SJCRH30 (cell line): ENCODE measurements around the gene LRRC55. TPM values are rescaled to one million over a fixed set of nuclear protein-coding genes. Genes with fewer than 3 reads are reported as not detected.
A peak's percentile ranks its signal among the peaks of the same experiment; 100 is the strongest.

Source experiments
- DNase-seq, 2 experiments: peaks; one replicate each; pipeline ENCODE4 v3.0.0-alpha.2; 2015 to 2020
- H3K27ac ChIP-seq: fragments of 250-450 bp; sonication (Bioruptor Pico); 2 replicates; pipeline ENCODE4 v1.5.1; 2020; ENCODE audit warnings: mild to moderate bottlenecking, moderate library complexity
- H3K27me3 ChIP-seq: fragments of 250-450 bp; sonication (Bioruptor Pico); 2 replicates; pipeline ENCODE4 v1.5.1; 2020; ENCODE audit warnings: mild to moderate bottlenecking, moderate library complexity
- H3K36me3 ChIP-seq: fragments of 250-450 bp; sonication (Bioruptor Pico); 2 replicates; pipeline ENCODE4 v1.5.1; 2020; ENCODE audit warnings: mild to moderate bottlenecking, moderate library complexity
- H3K4me1 ChIP-seq: fragments of 250-450 bp; sonication (Bioruptor Pico); 2 replicates; pipeline ENCODE4 v1.5.1; 2020; ENCODE audit warnings: mild to moderate bottlenecking, moderate library complexity
- H3K4me3 ChIP-seq: fragments of 250-450 bp; sonication (Bioruptor Pico); 2 replicates; pipeline ENCODE4 v1.5.1; 2020; ENCODE audit warnings: mild to moderate bottlenecking, moderate library complexity
- H3K9me3 ChIP-seq: fragments of 250-450 bp; sonication (Bioruptor Pico); replicated peaks from 2 replicates; pipeline ENCODE4 v1.5.1; 2020; ENCODE audit warnings: mild to moderate bottlenecking, moderate library complexity
- total RNA-seq: library from RNA; depleted of rRNA; stranded (reverse); fragments of >200 nt; shearing (Covaris generic); gene quantifications from 2 replicates; pipeline ENCODE4 v1.2.3, GENCODE V29; 2014; rRNA removed

The LRRC55 gene, protein sequence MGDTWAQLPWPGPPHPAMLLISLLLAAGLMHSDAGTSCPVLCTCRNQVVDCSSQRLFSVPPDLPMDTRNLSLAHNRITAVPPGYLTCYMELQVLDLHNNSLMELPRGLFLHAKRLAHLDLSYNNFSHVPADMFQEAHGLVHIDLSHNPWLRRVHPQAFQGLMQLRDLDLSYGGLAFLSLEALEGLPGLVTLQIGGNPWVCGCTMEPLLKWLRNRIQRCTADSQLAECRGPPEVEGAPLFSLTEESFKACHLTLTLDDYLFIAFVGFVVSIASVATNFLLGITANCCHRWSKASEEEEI
- total RNA-seq, result not detected in 2 replicates

DNA sequence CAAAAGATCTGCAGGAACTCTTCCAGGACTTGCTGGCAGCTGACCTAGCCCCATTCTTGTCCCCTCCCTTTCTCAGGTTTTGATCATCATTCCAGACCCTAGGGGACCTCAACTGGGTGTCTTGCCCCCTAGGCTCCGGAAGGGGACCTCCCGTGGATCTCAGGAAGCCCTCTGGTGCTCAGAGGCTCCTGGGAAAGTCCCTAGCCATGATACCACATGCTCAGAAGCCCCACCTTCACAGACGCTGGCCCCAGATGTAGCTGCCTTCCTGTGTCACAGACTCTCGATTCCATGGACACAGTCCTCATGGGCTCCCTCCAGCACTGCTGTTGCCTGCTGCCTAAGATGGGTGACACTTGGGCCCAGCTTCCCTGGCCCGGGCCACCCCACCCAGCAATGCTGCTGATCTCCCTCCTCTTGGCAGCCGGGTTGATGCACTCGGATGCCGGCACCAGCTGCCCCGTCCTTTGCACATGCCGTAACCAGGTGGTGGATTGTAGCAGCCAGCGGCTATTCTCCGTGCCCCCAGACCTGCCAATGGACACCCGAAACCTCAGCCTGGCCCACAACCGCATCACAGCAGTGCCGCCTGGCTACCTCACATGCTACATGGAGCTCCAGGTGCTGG, at the start of gene LRRC55:
LRRC55 (plus strand) TSS at position 276 of the 628 bp plus-strand sequence; CDS start at position 346, 70 bp downstream.
- H3K9me3 ChIP-seq, result no peaks in the 10 kb centered on the region
- no peak within 1 kb of the TSS for H3K4me3 ChIP-seq
- H3K27me3 ChIP-seq, result peaks cover 5% of the 10 kb centered on the region; the same call in 1 of the 2 replicates
- H3K36me3 ChIP-seq, result no peaks in the 10 kb centered on the region
- no peak within 1 kb of the TSS for H3K27ac ChIP-seq
- DNase-seq, result no peak
- H3K4me1 ChIP-seq, result no peaks in the 10 kb centered on the region

DNA sequence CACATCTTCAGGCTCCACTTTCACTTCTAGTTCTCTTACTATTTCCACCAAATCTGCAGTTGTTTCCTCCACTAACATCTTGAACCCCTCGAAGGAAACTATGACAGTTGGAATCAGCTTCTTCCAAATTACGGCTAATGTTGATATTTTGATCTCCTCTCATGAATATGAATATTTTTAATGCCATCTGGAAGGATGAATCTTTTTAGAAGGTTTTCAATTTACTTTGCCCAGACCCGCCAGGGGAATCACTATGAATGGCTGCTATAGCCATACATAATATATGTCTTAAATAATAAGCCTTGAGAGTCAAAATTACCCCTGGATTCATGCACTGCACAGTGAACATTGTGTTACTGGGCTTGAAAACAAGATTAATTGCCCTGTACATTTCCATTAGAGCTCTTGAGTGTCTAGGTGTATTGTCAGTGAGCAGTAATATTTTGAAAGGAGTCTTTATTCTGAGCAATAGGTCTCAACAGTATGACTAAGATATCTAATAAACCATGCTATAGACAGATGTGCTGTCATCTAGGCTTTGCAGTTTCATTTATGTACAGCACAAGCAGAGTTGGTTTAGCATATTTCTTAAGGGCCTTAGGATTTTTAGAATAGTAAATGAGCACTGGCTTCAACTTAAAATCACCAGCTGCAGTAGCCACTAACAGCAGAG, 48.3 kb upstream of the LRRC55 start:
- Histone ChIP-seq H3K27ac (no peak overlapping the region), H3K36me3 (no peaks in the 10 kb centered on the region), H3K27me3 (0 out of 2 replicates have a peak, but pooled peaks cover 2% of the 10 kb centered on the region), H3K9me3 (no peaks in the 10 kb centered on the region), H3K4me3 (no peak overlapping the region), H3K4me1 (no peaks in the 10 kb centered on the region)
- DNase-seq, result no peak

DNA sequence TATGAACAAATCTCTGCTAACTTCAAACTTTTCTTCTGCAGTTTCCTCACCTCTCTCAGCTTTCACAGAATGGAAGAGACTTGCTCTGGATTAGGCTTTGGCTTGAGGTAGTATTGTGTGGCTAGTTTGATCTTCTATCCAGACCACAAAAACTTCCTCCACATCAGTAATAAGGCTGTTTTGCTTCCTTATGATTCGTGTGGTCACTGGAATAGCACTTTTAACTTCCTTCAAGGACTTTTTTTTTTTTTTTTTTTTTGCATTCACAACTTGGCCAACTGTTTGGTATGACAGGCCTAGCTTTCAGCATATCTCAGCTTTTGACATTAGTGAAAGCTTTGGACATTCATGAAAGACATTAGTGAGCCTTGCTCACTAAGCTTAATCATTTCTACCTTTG, 47.5 kb upstream of the LRRC55 start:
- no peaks in the 10 kb centered on the region for H3K4me1 ChIP-seq
- H3K36me3 ChIP-seq, result no peaks in the 10 kb centered on the region
- no peaks in the 10 kb centered on the region for H3K9me3 ChIP-seq
- H3K4me3 ChIP-seq, result no peak overlapping the region
- DNase-seq, result no peak
- no peak overlapping the region for H3K27ac ChIP-seq
- 0 out of 2 replicates have a peak, but pooled peaks cover 2% of the 10 kb centered on the region for H3K27me3 ChIP-seq

DNA sequence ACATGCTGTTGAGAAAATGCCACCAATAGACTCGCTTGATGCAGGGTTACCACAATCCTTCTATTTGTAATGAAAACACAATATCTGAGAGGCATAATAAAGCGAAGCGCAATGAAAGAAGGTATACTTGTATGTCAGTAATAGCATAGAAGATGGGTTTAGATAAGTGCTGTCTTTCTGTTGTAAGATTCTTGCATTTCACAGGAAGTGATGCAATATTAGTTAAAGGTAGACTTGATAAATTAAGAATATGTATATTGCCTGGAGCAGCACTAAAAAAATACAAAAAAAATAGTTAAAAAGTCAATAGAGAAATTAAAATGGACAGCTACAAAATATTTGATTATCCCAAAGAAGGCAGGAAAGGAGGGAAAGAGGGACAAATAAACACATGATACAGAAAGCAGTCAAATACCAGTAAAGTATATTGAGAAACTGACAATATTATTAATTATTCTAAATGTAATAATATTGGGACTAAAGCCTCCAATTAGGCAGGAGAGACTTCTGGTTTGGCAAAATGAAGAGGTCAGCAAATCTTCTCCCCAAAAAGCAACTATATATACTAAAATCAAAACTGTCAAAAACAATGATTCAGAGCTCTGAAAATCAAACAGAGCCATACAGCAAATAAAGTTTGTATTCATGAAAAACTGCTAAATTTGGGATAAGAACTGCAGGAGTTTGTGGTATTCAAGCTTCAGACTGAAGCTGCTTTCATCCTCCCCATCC, 46.6 kb upstream of the LRRC55 start:
- no peaks in the 10 kb centered on the region for H3K9me3 ChIP-seq
- no peak overlapping the region for H3K27ac ChIP-seq
- no peaks in the 10 kb centered on the region for H3K36me3 ChIP-seq
- 0 out of 2 replicates have a peak, but pooled peaks cover 2% of the 10 kb centered on the region for H3K27me3 ChIP-seq
- DNase-seq, result no peak
- H3K4me3 ChIP-seq, result no peak overlapping the region
- no peaks in the 10 kb centered on the region for H3K4me1 ChIP-seq

DNA sequence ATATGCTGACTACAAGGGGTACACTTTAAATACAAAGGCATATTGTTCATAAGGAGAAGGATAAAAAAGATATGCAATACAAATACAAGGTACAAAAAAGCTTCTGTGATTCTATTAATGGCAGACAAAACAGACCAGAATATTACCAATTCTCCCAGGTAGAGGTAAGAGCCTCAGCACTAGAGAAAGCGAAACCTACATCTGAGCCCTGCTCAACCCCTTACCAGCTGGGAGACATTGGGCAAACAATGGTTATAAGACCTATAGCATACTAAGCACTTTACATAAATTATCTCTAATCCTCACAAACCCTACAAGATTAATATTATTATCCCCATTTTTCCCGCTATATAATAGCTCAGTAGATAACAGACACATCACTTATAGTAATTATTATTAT, 41.2 kb upstream of the LRRC55 start:
- no peaks in the 10 kb centered on the region for H3K9me3 ChIP-seq
- DNase-seq, result no peak
- no peak overlapping the region for H3K27ac ChIP-seq
- no peaks in the 10 kb centered on the region for H3K36me3 ChIP-seq
- H3K4me3 ChIP-seq, result no peak overlapping the region
- H3K4me1 ChIP-seq, result no peaks in the 10 kb centered on the region
- H3K27me3 ChIP-seq, result no peaks in the 10 kb centered on the region

DNA sequence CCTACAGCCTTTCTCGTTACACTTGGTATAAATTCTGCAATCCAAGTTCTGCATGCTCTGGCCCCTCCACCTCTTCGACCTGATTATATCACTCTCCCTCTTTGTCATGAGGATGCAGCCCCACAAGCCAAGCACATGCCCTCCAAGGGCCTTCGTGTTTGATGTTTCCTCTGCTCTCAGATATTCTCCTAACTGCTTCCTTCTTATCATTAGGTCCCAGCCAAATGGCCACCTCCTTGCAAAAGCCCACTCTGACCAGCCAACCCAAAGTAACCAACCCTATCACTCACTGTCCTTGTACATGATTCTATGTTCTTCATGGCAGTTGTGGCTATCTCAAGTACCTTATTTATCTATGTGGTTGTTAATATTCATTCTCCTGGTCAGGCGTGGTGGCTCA, 38.3 kb upstream of the LRRC55 start:
- Histone ChIP-seq H3K27ac (no peak overlapping the region), H3K9me3 (no peaks in the 10 kb centered on the region)

DNA sequence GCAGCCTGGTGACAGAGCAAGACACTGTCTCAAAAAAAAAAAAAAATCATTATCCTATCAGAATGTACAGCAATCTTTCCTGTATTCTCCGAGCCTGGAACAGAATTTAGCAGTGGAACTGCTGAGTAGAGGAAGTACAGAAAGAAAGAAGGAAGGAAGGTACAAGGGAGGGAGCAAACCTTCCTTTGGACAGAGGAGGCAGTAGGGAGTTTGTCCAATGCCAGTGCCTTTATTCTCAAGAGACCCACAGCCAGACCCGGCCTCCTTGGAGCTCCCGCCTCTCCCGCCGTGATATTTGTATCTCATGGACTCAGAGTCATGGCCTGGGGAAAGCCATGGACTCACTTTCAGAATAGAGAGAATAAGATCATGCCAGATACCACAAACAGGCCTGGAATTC, 37.7 kb upstream of the LRRC55 start:
- Histone ChIP-seq H3K36me3 (no peaks in the 10 kb centered on the region), H3K4me3 (no peak overlapping the region), H3K9me3 (no peaks in the 10 kb centered on the region), H3K4me1 (no peaks in the 10 kb centered on the region), H3K27me3 (no peaks in the 10 kb centered on the region), H3K27ac (no peak overlapping the region)
- DNase-seq, result no peak

More for the DNA sequence above, 38.3 kb upstream of the LRRC55 start:
- no peak for DNase-seq
- Histone ChIP-seq H3K36me3 (no peaks in the 10 kb centered on the region), H3K27me3 (no peaks in the 10 kb centered on the region), H3K4me1 (no peaks in the 10 kb centered on the region), H3K4me3 (no peak overlapping the region)

DNA sequence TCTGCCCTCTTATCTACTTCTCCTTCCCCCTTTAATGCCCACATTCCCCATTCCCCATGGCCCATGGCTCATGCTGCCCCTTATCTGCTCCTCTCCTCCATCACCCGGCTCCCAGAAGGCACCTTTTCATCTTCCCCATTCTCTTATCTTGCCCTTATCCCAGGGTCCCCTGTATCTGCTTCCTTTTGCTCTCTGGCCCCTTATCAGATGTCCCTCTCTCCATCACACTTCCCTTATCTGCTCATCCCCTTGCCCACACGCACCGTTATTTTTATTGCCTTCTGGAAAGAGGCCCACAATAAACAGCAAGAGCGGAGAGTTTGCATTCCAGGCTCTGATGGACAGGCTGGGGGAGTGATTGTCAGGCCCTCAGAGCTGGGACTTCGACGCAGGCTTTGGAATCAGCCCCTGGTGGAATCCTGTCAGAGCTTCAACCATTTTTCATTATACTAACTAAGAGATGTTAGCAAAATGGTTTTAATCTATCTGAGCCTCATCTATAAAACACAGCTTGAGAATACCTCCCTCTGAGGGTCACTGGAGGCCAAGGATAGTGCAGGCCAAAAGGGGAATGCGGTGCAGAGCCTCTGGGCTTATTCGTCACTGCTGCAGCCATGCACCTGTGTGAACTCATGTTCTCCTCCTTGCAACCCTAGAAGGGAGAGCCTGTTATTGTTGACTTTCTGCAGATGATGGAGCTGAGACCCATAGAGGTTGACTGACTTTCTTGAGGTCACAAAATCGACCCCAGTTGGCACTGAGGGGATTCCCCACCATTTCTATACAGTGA, 37.0 kb upstream of the LRRC55 start:
- no peak overlapping the region for H3K27ac ChIP-seq
- H3K9me3 ChIP-seq, result no peaks in the 10 kb centered on the region
- no peaks in the 10 kb centered on the region for H3K36me3 ChIP-seq
- DNase-seq, result no peak
- no peaks in the 10 kb centered on the region for H3K4me1 ChIP-seq
- H3K27me3 ChIP-seq, result no peaks in the 10 kb centered on the region
- H3K4me3 ChIP-seq, result no peak overlapping the region

DNA sequence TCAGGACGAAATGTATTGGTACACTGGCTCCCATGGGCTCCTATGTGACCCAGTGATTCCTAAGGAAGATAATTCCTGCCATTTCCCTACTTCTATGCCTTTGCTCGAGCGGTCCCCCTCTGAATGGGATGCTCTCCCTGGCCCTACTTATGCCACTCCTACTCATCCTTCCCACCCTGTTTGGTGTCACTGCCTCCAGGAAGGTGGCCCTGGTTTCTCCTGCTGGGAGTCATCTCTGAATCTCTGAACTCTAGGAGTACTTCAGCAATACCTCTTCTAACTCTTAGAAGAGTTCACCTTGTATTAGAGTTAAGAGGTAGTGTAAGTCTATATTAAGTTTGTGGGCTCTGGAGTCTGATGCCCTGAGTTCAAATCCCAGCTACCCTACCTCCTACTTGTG, 35.5 kb upstream of the LRRC55 start:
- H3K4me3 ChIP-seq, result no peak overlapping the region
- H3K27me3 ChIP-seq, result no peaks in the 10 kb centered on the region
- no peaks in the 10 kb centered on the region for H3K36me3 ChIP-seq
- no peak overlapping the region for H3K27ac ChIP-seq
- no peaks in the 10 kb centered on the region for H3K9me3 ChIP-seq
- DNase-seq, result no peak
- no peaks in the 10 kb centered on the region for H3K4me1 ChIP-seq

DNA sequence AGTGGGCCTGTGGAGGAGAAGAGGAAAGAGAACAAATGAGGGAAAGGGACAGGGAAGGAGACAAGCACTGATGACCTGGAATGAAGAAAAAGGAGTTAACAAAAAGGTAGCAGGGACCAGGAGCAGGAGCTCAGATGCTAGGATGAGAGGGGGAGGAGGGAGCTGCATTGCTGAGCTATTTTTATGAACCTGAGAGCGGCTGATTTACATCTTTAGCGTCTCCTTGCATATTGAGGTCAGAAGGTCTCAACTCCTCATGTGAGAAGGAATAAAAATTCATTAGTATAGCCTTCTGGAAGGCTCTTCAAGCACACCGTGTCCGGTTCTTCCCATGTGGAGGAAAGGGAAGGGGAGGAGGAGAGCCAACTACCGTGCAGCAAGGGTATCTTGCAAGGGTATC, 33.1 kb upstream of the LRRC55 start:
- H3K9me3 ChIP-seq, result no peaks in the 10 kb centered on the region
- H3K4me1 ChIP-seq, result no peaks in the 10 kb centered on the region
- H3K36me3 ChIP-seq, result no peaks in the 10 kb centered on the region
- no peak overlapping the region for H3K4me3 ChIP-seq
- H3K27ac ChIP-seq, result no peak overlapping the region
- DNase-seq, result no peak
- H3K27me3 ChIP-seq, result no peaks in the 10 kb centered on the region

DNA sequence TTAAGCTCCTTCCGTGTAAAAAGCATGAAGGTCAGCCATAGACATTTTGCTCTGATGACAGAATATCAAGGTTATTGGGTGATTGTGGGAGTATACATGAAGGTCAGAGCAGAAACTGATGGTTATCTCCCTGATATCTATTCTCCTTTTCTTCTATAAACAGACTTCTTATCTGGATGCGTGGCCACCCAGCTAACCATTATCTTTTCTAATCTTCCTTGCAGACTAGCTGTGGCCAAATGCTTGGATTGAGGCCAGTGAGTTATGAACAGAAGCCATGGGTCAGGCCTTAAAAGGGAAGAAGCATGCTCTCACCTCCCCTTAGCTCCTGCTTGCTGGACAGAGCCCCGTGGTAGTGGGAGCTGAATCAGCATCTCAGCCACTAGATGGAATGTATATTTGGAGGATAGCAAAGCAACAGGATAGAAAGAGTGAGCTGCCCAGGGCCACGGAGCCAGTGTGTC, 31.3 kb upstream of the LRRC55 start:
- H3K4me3 ChIP-seq, result no peak overlapping the region
- DNase-seq, result peak; percentile 13 to 16
- no peaks in the 10 kb centered on the region for H3K9me3 ChIP-seq
- H3K36me3 ChIP-seq, result no peaks in the 10 kb centered on the region
- H3K27ac ChIP-seq, result no peak overlapping the region
- H3K27me3 ChIP-seq, result no peaks in the 10 kb centered on the region
- no peaks in the 10 kb centered on the region for H3K4me1 ChIP-seq

DNA sequence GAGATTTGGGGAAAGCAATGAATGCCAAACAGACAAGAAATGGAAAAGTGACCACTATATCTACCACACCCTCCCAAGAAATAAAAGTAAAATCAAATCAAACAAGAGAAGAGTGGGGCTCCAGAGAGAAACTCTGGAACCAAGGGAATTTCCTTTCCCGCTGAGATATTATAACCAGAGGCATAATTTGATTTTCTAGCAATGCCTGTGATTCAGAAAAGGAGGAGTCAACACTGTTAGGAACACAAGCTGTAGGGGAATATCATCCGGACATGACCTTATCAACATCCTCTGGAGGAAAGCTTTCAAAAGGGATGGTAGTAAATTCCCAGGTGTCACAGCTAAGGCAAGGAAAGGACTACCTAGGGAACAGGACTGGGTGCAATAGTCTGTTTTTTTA, 29.6 kb upstream of the LRRC55 start:
- H3K27ac ChIP-seq, result no peak overlapping the region
- H3K36me3 ChIP-seq, result no peaks in the 10 kb centered on the region
- H3K4me1 ChIP-seq, result no peaks in the 10 kb centered on the region
- no peak overlapping the region for H3K4me3 ChIP-seq
- DNase-seq, result no peak
- H3K9me3 ChIP-seq, result no peaks in the 10 kb centered on the region
- no peaks in the 10 kb centered on the region; the same call in 1 of the 2 replicates for H3K27me3 ChIP-seq

DNA sequence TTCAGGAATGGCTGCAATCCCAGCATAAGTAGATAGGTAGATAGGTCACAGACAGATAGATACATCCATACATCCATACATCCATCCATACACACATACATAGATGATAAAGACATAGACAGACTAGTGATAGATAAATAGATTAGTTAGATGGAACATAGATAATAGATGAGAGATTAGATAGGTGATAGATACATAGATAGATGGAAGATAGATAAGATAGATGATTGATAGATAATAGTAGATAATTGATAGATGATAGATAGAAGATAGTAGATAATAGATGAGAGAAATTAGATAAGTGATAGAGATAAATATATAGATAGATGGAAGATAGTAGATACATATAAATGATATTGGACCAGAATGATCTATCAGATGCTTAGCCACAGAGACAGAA, 28.3 kb upstream of the LRRC55 start:
- Histone ChIP-seq H3K4me3 (no peak overlapping the region), H3K9me3 (no peaks in the 10 kb centered on the region), H3K27ac (no peak overlapping the region), H3K4me1 (no peaks in the 10 kb centered on the region), H3K36me3 (no peaks in the 10 kb centered on the region), H3K27me3 (no peaks in the 10 kb centered on the region; the same call in 1 of the 2 replicates)
- DNase-seq, result no peak

DNA sequence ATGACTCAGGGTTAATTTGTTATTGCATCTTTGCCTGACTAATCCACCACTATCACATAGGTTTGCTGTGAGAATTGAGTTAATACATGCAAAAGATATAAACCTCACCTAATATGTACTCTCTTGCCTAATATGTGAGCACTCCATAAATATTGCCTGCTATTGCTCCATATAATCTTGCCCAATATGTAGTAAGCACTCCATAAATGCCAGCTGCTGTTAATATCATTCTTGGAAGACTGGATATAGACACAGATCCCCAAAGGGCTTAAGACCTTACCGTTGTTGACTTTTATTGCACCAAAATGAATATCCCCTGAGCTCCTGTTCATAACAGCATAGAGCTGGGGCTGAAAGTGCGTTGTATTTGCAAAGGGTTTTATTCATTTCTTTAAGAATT, 27.0 kb upstream of the LRRC55 start:
- Histone ChIP-seq H3K4me3 (no peak overlapping the region), H3K4me1 (no peaks in the 10 kb centered on the region), H3K36me3 (no peaks in the 10 kb centered on the region), H3K27me3 (no peaks in the 10 kb centered on the region; the same call in 1 of the 2 replicates), H3K9me3 (no peaks in the 10 kb centered on the region), H3K27ac (no peak overlapping the region)
- DNase-seq, result no peak
